ENCODE results near the gene SH2D3A. TPM values are rescaled to one million over a fixed set of nuclear protein-coding genes. Genes with fewer than 3 reads are reported as not detected.
"Not testable (repeated sequence)": the region's sequence is repeated elsewhere in the genome, so short reads cannot be mapped to it uniquely, and the experiment has no call there.

SH2D3A gene
- total RNA-seq, 1 experiment from 2014 or later: 76.7 TPM

DNA sequence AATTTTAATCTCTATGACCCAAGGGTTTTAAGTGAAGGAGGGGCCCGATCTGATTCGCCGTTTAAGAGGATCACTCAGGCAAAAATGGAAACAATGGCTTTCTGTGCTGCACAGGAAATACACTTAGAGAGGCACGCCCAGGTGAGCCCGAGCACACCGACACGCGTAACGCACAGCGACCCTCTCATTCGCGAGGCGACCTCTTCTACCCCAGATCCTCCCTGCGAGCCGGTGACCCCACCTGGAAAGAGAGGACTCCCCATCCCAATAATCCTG lies 216 bp downstream of the SH2D3A start:
- Mint-ChIP-seq H3K27me3 (ENCODE audit: insufficient read depth, unreplicated experiment) (no peaks in the 10 kb centered on the region), H3K4me3 (ENCODE audit: unreplicated experiment) (peak overlapping the region; percentile 76), H3K4me1 (ENCODE audit: insufficient read depth, unreplicated experiment) (peaks cover 10% of the 10 kb centered on the region), H3K9me3 (ENCODE audit: unreplicated experiment) (no peaks in the 10 kb centered on the region), H3K27ac (ENCODE audit: low read depth, unreplicated experiment) (peak overlapping the region; percentile 74), H3K36me3 (ENCODE audit: insufficient read depth, unreplicated experiment) (peaks cover 23% of the 10 kb centered on the region)
- CTCF ChIA-PET: interaction anchor here (1.2 kb wide), 1 partner anchor 10 kb away, joined by 3 read pairs; no protein-coding TSS in a partner anchor
- TF ChIP-seq, protein P1, sequence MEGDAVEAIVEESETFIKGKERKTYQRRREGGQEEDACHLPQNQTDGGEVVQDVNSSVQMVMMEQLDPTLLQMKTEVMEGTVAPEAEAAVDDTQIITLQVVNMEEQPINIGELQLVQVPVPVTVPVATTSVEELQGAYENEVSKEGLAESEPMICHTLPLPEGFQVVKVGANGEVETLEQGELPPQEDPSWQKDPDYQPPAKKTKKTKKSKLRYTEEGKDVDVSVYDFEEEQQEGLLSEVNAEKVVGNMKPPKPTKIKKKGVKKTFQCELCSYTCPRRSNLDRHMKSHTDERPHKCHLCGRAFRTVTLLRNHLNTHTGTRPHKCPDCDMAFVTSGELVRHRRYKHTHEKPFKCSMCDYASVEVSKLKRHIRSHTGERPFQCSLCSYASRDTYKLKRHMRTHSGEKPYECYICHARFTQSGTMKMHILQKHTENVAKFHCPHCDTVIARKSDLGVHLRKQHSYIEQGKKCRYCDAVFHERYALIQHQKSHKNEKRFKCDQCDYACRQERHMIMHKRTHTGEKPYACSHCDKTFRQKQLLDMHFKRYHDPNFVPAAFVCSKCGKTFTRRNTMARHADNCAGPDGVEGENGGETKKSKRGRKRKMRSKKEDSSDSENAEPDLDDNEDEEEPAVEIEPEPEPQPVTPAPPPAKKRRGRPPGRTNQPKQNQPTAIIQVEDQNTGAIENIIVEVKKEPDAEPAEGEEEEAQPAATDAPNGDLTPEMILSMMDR (IDR thresholded peaks at IDR 0.05; ENCODE audit: unreplicated experiment): no peak
- BruUV-seq (replicated peaks): no TSS peak
- DNase-seq (ENCODE audit: unreplicated experiment): peak; percentile 62
- intact Hi-C loops (cut with micrococcal nuclease): loop anchor here (1.0 kb wide), 1 partner anchor 95 kb away; no protein-coding TSS in a partner anchor
- POLR2A ChIA-PET: interaction anchor here (0.6 to 4.9 kb wide), 13 partner anchors 14 to 307 kb away, joined by 3 to 88 read pairs (median 6); partner anchors contain the start of genes C3, GPR108, SLC25A23 and TRIP10

DNA sequence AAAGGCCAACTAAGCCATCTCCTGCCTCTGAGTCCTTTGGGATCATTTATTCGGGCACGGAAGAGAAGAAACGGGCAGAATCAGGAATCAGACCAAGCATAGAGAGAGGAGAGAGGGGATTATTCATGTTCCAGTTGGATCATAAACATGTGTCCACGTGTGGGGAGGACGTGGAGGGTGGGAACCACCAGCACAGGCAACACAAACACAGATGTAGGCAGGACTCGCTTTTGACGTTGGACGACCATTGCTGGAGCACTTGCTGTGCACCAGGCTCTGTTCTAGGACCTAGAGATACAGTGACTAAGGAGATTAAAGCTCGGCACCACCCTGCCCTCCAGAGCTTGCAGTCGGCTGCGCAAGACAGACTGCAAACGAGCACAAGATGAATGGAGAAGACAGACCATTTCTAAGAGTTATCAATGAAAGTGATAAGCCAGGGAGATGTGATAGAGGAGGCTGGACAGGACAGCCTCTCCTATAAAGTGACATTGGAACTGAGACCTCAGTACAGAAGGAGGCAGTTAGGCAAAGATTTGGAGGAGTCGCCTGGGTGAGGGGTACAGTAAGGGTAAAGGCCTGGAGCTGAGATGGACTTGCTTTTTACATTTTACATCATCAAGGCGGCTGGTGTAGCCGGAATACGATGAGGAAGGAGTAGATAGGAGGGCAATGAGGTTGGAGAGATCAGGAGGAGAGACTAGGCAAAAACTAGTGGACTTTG lies 716 bp downstream of the SH2D3A start:
- Mint-ChIP-seq H3K4me1 (ENCODE audit: insufficient read depth, unreplicated experiment) (peaks cover 10% of the 10 kb centered on the region), H3K9me3 (ENCODE audit: unreplicated experiment) (no peaks in the 10 kb centered on the region), H3K27me3 (ENCODE audit: insufficient read depth, unreplicated experiment) (no peaks in the 10 kb centered on the region), H3K36me3 (ENCODE audit: insufficient read depth, unreplicated experiment) (peaks cover 23% of the 10 kb centered on the region), H3K4me3 (ENCODE audit: unreplicated experiment) (peak overlapping the region; percentile 76), H3K27ac (ENCODE audit: low read depth, unreplicated experiment) (peak overlapping the region; percentile 74)
- DNase-seq (ENCODE audit: unreplicated experiment): peak; percentile 50
- intact Hi-C loops (cut with micrococcal nuclease): loop anchor here (1.0 kb wide), 1 partner anchor 96 kb away; no protein-coding TSS in a partner anchor
- POLR2A ChIA-PET: interaction anchor here (0.6 to 4.9 kb wide), 17 partner anchors 10 to 976 kb away, joined by 3 to 88 read pairs (median 4); partner anchors contain the start of genes C3, GPR108, SLC25A23 and TRIP10
- CTCF ChIA-PET: interaction anchor here (1.2 kb wide), 1 partner anchor 10 kb away, joined by 3 read pairs; no protein-coding TSS in a partner anchor
- TF ChIP-seq, protein P1 (IDR thresholded peaks at IDR 0.05; ENCODE audit: unreplicated experiment): no peak
- TSS peak; percentile 94 for BruUV-seq (replicated peaks)

DNA sequence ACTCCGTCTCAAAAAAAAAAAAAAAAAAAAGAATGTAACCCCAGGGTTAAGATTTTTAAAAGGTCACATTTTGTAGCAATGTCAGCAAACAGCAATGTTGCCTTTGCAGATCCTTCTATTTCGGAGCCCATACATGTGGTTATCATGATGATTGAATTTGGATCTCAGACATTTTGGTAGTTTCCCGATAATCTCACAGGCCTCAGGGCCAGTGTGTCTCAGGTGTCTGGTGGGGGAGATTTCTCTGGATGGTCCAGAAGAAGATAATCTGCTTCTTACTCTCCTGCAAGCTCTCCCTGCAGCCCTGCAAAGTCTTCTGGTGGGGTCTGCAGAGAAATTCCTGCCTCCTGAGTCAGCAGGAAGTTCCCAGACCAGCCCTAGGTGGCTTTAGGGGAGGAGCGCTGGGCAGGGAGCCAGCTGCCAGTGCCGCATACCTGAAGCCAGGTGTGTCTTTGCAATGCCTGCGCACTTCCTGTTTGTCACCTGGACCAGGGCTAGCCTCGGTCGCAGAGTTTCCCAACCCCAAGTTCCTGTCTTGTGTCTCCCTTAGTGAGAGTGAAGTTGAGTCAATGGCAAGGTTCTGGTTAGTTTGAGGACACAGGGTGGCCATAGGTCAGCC lies 1.4 kb downstream of the SH2D3A start:
- ChIA-PET CTCF (interaction anchor here (0.6 to 1.2 kb wide), 2 partner anchors 9 to 43 kb away, joined by 3 to 4 read pairs; no protein-coding TSS in a partner anchor), POLR2A (interaction anchor here (0.6 to 4.9 kb wide), 12 partner anchors 9 to 98 kb away, joined by 3 to 88 read pairs (median 6); partner anchors contain the start of genes C3, GPR108 and TRIP10)
- peaks cover 10% of the 10 kb centered on the region for H3K4me1 Mint-ChIP-seq (ENCODE audit: insufficient read depth, unreplicated experiment)
- H3K9me3 Mint-ChIP-seq (ENCODE audit: unreplicated experiment): no peaks in the 10 kb centered on the region
- DNase-seq (ENCODE audit: unreplicated experiment): peak; percentile 88
- no peaks in the 10 kb centered on the region for H3K27me3 Mint-ChIP-seq (ENCODE audit: insufficient read depth, unreplicated experiment)
- H3K36me3 Mint-ChIP-seq (ENCODE audit: insufficient read depth, unreplicated experiment): peaks cover 28% of the 10 kb centered on the region
- TF ChIP-seq, protein P1 (IDR thresholded peaks at IDR 0.05; ENCODE audit: unreplicated experiment): no peak
- H3K27ac Mint-ChIP-seq (ENCODE audit: low read depth, unreplicated experiment): peak overlapping the region; percentile 74
- H3K4me3 Mint-ChIP-seq (ENCODE audit: unreplicated experiment): peak overlapping the region; percentile 76
- intact Hi-C loops (cut with micrococcal nuclease): no loop called here
- no TSS peak for BruUV-seq (replicated peaks)

DNA sequence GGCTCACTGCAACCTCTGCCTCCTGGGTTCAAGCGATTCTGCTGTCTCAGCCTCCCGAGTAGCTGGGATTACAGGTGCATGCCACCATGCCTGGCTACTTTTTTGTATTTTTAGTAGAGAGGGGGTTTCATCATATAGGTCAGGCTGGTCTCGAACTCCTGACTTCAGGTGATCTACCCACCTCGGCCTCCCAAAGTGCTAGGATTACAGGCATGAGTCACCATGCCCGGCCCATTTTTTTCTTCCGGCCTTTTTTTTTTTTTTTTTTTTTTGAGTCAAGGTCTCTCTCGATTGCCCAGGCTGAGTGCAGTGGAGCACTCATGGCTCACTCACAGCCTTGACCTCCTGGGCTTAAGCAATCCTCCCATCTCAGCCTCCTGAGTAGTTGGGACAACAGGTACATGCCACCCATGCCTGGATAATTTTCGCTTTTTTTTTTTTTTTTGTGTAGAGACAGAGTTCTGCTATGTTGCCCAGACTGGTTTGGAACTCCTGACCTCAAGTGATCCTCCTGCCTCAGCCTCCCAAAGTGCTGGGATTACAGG lies 4.9 kb downstream of the SH2D3A start:
- H3K9me3 Mint-ChIP-seq (ENCODE audit: unreplicated experiment); intact Hi-C loops (cut with micrococcal nuclease); BruUV-seq (replicated peaks); H3K4me3 Mint-ChIP-seq (ENCODE audit: unreplicated experiment); H3K27me3 Mint-ChIP-seq (ENCODE audit: insufficient read depth, unreplicated experiment); H3K27ac Mint-ChIP-seq (ENCODE audit: low read depth, unreplicated experiment): not testable (repeated sequence)
- peaks cover 37% of the 10 kb centered on the region for H3K36me3 Mint-ChIP-seq (ENCODE audit: insufficient read depth, unreplicated experiment)
- ChIA-PET POLR2A (interaction anchor here (1.5 kb wide), 1 partner anchor 25 kb away, joined by 6 read pairs; the partner anchor contains the start of gene GPR108), CTCF (interaction anchor here (0.6 kb wide), 1 partner anchor 140 kb away, joined by 3 read pairs; no protein-coding TSS in a partner anchor)
- H3K4me1 Mint-ChIP-seq (ENCODE audit: insufficient read depth, unreplicated experiment): peaks cover 10% of the 10 kb centered on the region
- peak; percentile 34 for DNase-seq (ENCODE audit: unreplicated experiment)
